HepG2 (cell line): ENCODE data around the gene IFNLR1. TPM values are rescaled to one million over a fixed set of nuclear protein-coding genes. Genes with fewer than 3 reads are reported as not detected.
A peak's percentile ranks its signal among the peaks of the same experiment; 100 is the strongest.

Experiments
- ARID3A ChIP-seq: IDR thresholded peaks from 2 replicates; pipeline ENCODE4 v1.6.1; 2012; ENCODE audit warnings: low read depth, low read length, improper control_type of control experiment
- ASH2L ChIP-seq: fragments of 300-600, 200-600 bp; sonication (generic); IDR thresholded peaks from 2 replicates; pipeline ENCODE4 v1.7.0; 2017; ENCODE audit warnings: low read depth, mild to moderate bottlenecking, moderate library complexity, mixed read lengths, low read length; ENCODE audit not compliant: insufficient read length
- CREM ChIP-seq, 2 experiments: sonication (generic) in 1 of 2; formaldehyde crosslinking in 1 of 2; IDR thresholded peaks; 2 replicates each; pipeline versions ENCODE4 v1.4.0 to v1.6.1; 2016 to 2020; ENCODE audit warnings: antibody characterized with exemption in 1 of 2, mild to moderate bottlenecking in 1 of 2, missing genetic modification reagents in 1 of 2
- FOXO1 ChIP-seq: sonication (generic); formaldehyde crosslinking; IDR thresholded peaks from 2 replicates; pipeline ENCODE4 v1.4.0; 2020; ENCODE audit warnings: missing genetic modification reagents
- IKZF4 ChIP-seq: sonication (generic); formaldehyde crosslinking; IDR thresholded peaks from 2 replicates; pipeline ENCODE4 v1.5.1; 2020; ENCODE audit warnings: borderline replicate concordance, mild to moderate bottlenecking, low read depth, missing genetic modification reagents; ENCODE audit errors: not compliant biosample characterization
- KAT2B ChIP-seq: fragments of 150-350 bp; IDR thresholded peaks from 2 replicates; pipeline ENCODE4 v1.6.1; 2014; ENCODE audit warnings: low read depth, low read length, borderline replicate concordance
- KMT2B ChIP-seq: IDR thresholded peaks from 2 replicates; pipeline ENCODE4 v1.6.1; 2016; ENCODE audit warnings: missing genetic modification reagents, missing compliant biosample characterization
- LCORL ChIP-seq, 2 experiments: fragments of 450-650 bp in 1 of 2; sonication (generic) in 1 of 2; formaldehyde crosslinking in 1 of 2; IDR thresholded peaks; 2 replicates each; pipeline versions ENCODE4 v1.5.0 to v1.6.1; 2017 to 2020; ENCODE audit warnings: antibody characterized with exemption in 1 of 2, missing genetic modification reagents in 1 of 2
- MXD1 ChIP-seq: sonication (generic); formaldehyde crosslinking; IDR thresholded peaks from 2 replicates; pipeline ENCODE4 v1.4.0; 2020; ENCODE audit warnings: mild to moderate bottlenecking, missing genetic modification reagents
- MYPOP ChIP-seq: sonication (generic); formaldehyde crosslinking; IDR thresholded peaks from 2 replicates; pipeline ENCODE4 v1.8.1; 2023; ENCODE audit warnings: mild to moderate bottlenecking, moderate library complexity, missing genetic modification reagents
- ONECUT2 ChIP-seq: sonication (generic); formaldehyde crosslinking; IDR thresholded peaks from 2 replicates; pipeline ENCODE4 v1.4.0; 2020; ENCODE audit warnings: missing genetic modification reagents
- RBM39 ChIP-seq: fragments of 200-400 bp; formaldehyde crosslinking; IDR thresholded peaks from one replicate; pipeline ENCODE4 v1.6.1; 2018; ENCODE audit warnings: antibody characterized with exemption, mild to moderate bottlenecking, low read depth, low read length; ENCODE audit not compliant: poor library complexity, severe bottlenecking
- SNAI1 ChIP-seq: sonication (generic); formaldehyde crosslinking; IDR thresholded peaks from 2 replicates; pipeline ENCODE4 v1.5.0; 2020; ENCODE audit warnings: mild to moderate bottlenecking, missing genetic modification reagents, borderline replicate concordance
- ZNF331 ChIP-seq: sonication (generic); formaldehyde crosslinking; IDR thresholded peaks from 2 replicates; pipeline ENCODE4 v1.4.0; 2020; ENCODE audit warnings: missing genetic modification reagents
- ZNF335 ChIP-seq: sonication (generic); formaldehyde crosslinking; IDR thresholded peaks from 2 replicates; pipeline ENCODE4 v1.4.0; 2020; ENCODE audit warnings: missing genetic modification reagents
- ZNF768 ChIP-seq: sonication (generic); formaldehyde crosslinking; IDR thresholded peaks from 2 replicates; pipeline ENCODE4 v1.4.0; 2020; ENCODE audit warnings: missing genetic modification reagents
- polyA plus RNA-seq, 8 experiments: library from polyadenylated mRNA; depleted of rRNA in 3 of 8; stranded (reverse) in 7 of 8; unstranded in 1 of 8; fragments of >200 nt; fragmentation: Illumina TruSeq in 4 of 8; extraction: Trizol in 4 of 8; gene quantifications; 2 replicates each; pipeline versions ENCODE4 v1.2.1 to v1.2.3, GENCODE V29; 2011 to 2016; ENCODE audit warnings: low read depth in 4 of 8, missing spikeins in 1 of 8, mixed read lengths in 1 of 8; ENCODE audit not compliant: insufficient read depth in 1 of 8
- total RNA-seq, 5 experiments: library from RNA; depleted of rRNA; stranded (reverse); fragments of >200 nt; fragmentation: Illumina TruSeq; extraction: Trizol; gene quantifications; 2 replicates each; pipeline ENCODE4 v1.2.3, GENCODE V29; 2016; ENCODE audit warnings: low read depth in 1 of 5

Gene IFNLR1
- total and polyA plus RNA-seq, 2 of the 13 experiments (the other 11 are each of a cell fraction or from before 2014, with no cell fraction given): 3.8 to 8.5 TPM

- TF ChIP-seq MXD1 (CRISPR knock-in tag) (no peak), RBM39 (no peak), CREM (IDR thresholded peaks at IDR 0.05) (peak; percentile 66; the same call in 1 of the 2 replicates), CREM (CRISPR knock-in tag; IDR thresholded peaks at IDR 0.05) (no peak), SNAI1 (no peak), IKZF4 (CRISPR knock-in tag) (no peak), KMT2B (CRISPR knock-in tag) (0 out of 2 replicates have a peak, but pooled peaks have one; percentile 28), ZNF335 (CRISPR knock-in tag) (no peak), MYPOP (CRISPR knock-in tag) (no peak), ONECUT2 (CRISPR knock-in tag) (no peak), LCORL (IDR thresholded peaks at IDR 0.05) (no peak), LCORL (CRISPR knock-in tag; IDR thresholded peaks at IDR 0.05) (0 out of 2 replicates have a peak, but pooled peaks have one; percentile 16), ASH2L (no peak), KAT2B (no peak), ZNF331 (CRISPR knock-in tag) (no peak), ZNF768 (no peak), ARID3A (no peak), FOXO1 (CRISPR knock-in tag) (peak; percentile 94)
Observed at GRCh38 chr1:24118410-24119242, 68.5 kb downstream of the IFNLR1 start (continued).
